ENCODE results near the gene FXYD5.

FXYD5 gene

DNA sequence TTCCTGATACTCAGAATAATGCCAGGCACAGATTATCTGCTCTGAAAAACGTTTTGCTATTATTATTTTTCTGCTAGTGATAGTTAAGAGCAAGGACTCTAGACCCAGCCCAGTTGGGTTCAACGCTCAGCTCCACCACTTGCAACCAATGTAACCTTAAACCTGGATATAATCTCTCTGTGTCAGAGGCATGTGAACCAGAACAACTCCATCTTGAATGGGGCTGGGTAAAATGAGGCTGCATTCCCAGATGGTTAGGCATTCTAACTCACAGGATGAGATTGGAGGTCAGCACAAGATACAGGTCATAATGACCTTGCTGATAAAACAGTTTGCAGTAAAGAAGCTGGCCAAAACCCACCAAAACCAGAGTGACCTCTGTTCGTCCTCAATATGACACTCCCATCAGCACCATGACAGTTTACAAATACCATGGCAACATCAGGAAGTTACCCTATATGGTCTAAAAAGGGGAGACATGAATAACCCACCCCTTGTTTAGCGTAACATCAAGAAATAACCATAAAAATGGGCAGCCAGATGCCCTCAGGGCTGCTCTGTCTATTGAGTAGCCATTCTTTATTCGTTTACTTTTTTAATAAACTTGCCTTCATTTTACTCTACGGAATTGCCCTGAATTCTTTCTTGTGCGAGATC is 60.4 kb downstream of the FXYD5 start:
- DNase-seq (ENCODE audit: low spot score), result no peak

- no peak for DNase-seq (ENCODE audit: low spot score)
Observed at GRCh38 chr19:35216016-35216832, 61.7 kb downstream of the FXYD5 start.

DNA sequence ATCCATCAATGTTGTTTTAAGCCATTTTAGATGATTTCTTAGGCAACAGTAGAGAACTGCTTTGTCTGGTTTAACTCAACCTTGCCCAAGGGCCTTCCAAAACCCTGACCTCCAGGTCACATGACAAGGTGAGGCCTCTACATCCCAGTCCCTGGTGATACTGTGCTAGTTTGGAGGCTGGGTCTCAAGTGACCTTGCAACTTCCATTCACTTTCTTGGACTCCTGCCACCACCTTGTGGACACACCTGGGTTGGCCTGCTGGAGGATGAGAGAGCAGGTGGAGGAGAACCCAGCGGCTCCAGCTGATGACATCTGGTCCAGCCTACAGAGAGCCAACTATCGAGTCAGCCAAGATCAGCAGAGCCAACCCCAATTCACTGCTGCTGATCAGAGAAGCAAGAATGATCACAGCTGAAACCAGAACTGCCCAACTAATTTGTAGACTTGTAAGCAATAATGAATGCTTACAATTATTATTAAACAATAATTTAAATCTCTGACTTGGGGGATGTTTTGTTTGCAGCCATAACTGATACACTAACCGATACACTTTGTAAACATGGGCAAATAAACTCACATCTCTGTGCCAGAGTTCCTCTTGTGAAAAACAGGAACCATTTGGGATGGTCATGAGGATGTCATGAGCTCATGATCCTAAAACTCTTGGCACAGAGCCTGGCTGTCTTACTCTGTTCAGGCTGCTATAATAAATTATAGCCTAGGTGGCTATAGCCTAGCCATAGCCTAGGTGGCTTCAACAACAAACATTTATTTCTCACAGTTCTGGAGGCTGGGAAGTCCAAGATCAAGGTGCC is 62.5 kb downstream of the FXYD5 start:
- peak; percentile 60 for DNase-seq (ENCODE audit: low spot score)

- no peak for DNase-seq (ENCODE audit: low spot score)
Observed at GRCh38 chr19:35217649-35217990, 63.1 kb downstream of the FXYD5 start.

DNA sequence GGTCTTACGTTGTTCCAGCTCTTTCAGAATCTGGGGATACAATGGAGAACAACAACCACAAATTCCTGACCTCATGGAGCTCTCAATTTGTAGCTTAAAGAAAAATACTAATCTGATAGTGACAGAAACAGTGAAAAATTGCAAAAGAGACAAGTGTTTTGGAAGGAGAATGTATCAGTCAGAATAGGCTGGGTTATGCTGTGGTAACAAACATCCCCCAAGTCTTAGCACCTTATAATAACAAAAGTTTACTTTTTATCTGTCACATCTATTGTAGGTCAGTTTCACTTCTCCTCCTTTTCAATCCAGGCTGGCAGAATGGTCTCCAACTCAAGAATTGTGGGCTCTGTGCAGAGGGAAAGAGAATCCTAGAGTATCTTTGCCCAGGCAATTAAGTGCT is 64.5 kb downstream of the FXYD5 start:
- DNase-seq (ENCODE audit: low spot score), result no peak
